ENCODE measurements around the gene INPP4A. TPM values are rescaled to one million over a fixed set of nuclear protein-coding genes. Genes with fewer than 3 reads are reported as not detected.

The INPP4A gene
- total and polyA plus RNA-seq, 2 of the 13 experiments (the other 11 are each of a cell fraction or from before 2014, with no cell fraction given) = 10.1 to 10.9 TPM

DNA sequence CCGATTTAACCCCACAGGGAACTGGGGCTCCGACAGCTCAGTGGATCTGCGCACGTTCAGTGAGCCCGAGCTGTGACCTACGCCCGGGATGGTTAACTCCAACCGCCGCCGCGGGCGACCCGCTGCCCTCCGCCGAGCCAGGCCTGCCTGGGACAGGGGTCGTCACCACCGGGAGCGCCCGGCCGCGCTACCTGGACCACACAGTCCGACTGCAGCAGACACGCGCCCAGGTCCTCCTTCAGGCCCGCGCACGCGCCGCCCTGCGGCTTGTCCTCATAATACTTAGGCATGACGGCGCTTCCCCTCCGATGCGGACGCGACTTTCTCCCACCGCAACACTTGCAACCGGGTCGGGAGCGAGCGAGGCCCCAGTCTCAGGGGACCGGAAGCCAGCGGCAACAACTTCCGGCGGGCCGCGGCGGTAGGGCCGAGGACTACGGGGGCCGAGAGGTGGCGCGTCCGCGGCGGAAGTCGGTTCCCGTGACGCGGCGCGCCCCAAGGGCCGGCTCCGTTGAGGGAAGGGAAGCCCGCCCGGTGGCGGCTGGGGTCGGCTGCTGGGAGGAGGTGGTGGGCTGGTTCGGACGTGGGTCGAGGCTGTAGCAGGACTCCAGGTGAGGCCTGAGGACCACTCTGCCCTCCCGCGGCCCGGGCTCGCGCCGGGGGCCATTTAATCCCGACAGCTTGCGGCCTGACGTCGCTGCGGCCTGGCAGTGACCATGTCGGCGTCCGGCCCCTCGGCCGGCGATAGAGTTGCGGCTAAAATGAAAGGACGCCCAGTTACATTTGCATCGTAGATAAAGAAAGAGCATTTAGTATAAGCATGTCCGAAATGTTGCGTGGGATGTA is 163.7 kb downstream of the INPP4A start, which contains the start of the genes COA5 and UNC50 (continued):
- TF ChIP-seq, protein P1, sequence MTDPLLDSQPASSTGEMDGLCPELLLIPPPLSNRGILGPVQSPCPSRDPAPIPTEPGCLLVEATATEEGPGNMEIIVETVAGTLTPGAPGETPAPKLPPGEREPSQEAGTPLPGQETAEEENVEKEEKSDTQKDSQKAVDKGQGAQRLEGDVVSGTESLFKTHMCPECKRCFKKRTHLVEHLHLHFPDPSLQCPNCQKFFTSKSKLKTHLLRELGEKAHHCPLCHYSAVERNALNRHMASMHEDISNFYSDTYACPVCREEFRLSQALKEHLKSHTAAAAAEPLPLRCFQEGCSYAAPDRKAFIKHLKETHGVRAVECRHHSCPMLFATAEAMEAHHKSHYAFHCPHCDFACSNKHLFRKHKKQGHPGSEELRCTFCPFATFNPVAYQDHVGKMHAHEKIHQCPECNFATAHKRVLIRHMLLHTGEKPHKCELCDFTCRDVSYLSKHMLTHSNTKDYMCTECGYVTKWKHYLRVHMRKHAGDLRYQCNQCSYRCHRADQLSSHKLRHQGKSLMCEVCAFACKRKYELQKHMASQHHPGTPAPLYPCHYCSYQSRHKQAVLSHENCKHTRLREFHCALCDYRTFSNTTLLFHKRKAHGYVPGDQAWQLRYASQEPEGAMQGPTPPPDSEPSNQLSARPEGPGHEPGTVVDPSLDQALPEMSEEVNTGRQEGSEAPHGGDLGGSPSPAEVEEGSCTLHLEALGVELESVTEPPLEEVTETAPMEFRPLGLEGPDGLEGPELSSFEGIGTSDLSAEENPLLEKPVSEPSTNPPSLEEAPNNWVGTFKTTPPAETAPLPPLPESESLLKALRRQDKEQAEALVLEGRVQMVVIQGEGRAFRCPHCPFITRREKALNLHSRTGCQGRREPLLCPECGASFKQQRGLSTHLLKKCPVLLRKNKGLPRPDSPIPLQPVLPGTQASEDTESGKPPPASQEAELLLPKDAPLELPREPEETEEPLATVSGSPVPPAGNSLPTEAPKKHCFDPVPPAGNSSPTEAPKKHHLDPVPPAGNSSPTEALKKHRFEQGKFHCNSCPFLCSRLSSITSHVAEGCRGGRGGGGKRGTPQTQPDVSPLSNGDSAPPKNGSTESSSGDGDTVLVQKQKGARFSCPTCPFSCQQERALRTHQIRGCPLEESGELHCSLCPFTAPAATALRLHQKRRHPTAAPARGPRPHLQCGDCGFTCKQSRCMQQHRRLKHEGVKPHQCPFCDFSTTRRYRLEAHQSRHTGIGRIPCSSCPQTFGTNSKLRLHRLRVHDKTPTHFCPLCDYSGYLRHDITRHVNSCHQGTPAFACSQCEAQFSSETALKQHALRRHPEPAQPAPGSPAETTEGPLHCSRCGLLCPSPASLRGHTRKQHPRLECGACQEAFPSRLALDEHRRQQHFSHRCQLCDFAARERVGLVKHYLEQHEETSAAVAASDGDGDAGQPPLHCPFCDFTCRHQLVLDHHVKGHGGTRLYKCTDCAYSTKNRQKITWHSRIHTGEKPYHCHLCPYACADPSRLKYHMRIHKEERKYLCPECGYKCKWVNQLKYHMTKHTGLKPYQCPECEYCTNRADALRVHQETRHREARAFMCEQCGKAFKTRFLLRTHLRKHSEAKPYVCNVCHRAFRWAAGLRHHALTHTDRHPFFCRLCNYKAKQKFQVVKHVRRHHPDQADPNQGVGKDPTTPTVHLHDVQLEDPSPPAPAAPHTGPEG (CRISPR knock-in tag; IDR thresholded peaks at IDR 0.05) = 0 out of 2 replicates have a peak, but pooled peaks have one; percentile 24
- peak; percentile 85; the same call in 1 of the 2 replicates for TF ChIP-seq ZNF75D (CRISPR knock-in tag; IDR thresholded peaks at IDR 0.05; ENCODE audit: borderline replicate concordance)
- TF ChIP-seq ZNF589 (CRISPR knock-in tag; conservative IDR thresholded peaks at IDR 0.05) = peak; percentile 97
- no peak for TF ChIP-seq RBAK (CRISPR knock-in tag; IDR thresholded peaks at IDR 0.05)
- TF ChIP-seq WIZ (CRISPR knock-in tag; IDR thresholded peaks at IDR 0.05) = peak; percentile 89; the same call in 1 of the 2 replicates
- TF ChIP-seq, protein P2, sequence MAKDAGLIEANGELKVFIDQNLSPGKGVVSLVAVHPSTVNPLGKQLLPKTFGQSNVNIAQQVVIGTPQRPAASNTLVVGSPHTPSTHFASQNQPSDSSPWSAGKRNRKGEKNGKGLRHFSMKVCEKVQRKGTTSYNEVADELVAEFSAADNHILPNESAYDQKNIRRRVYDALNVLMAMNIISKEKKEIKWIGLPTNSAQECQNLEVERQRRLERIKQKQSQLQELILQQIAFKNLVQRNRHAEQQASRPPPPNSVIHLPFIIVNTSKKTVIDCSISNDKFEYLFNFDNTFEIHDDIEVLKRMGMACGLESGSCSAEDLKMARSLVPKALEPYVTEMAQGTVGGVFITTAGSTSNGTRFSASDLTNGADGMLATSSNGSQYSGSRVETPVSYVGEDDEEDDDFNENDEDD (CRISPR knock-in tag; IDR thresholded peaks at IDR 0.05; ENCODE audit: borderline replicate concordance) = peak; percentile 80; the same call in 1 of the 2 replicates
- no peak; the same call in 1 of the 2 replicates for TF ChIP-seq ZNF441 (CRISPR knock-in tag; IDR thresholded peaks at IDR 0.05; ENCODE audit: borderline replicate concordance)
- peak; percentile 83; the same call in 1 of the 2 replicates for TF ChIP-seq ZNF749 (CRISPR knock-in tag; IDR thresholded peaks at IDR 0.05; ENCODE audit: borderline replicate concordance)
- peak; percentile 71 for TF ChIP-seq SP4 (CRISPR knock-in tag; IDR thresholded peaks at IDR 0.05)
- TF ChIP-seq AKNA (CRISPR knock-in tag; IDR thresholded peaks at IDR 0.05; ENCODE audit: borderline replicate concordance) = peak; percentile 50; the same call in 1 of the 2 replicates
- TF ChIP-seq CAMTA2 (CRISPR knock-in tag; IDR thresholded peaks at IDR 0.05; ENCODE audit: borderline replicate concordance) = peak; percentile 97
- peak; percentile 69; the same call in 1 of the 2 replicates for TF ChIP-seq ZNF569 (CRISPR knock-in tag; IDR thresholded peaks at IDR 0.05; ENCODE audit: borderline replicate concordance)
